Epithelial cell of esophagus (primary cell): Measurements from ENCODE around the gene BMP5.

ENCODE experiments used
- DNase-seq: peaks from one replicate; pipeline ENCODE4 v3.0.0; 2010; ENCODE audit warnings: low read depth
- H3K4me3 ChIP-seq: 2 replicates; pipeline ENCODE4 v1.5.1; 2011; ENCODE audit warnings: mild to moderate bottlenecking, low read length, control low read depth
- CTCF ChIP-seq: IDR thresholded peaks from 2 replicates; pipeline ENCODE4 v1.5.1; 2011; ENCODE audit warnings: low read depth, mild to moderate bottlenecking, low read length, control low read depth, inconsistent platforms; ENCODE audit not compliant: insufficient read depth; ENCODE audit errors: missing control alignments

BMP5 gene

GRCh38 chr6:55833284-55833683 is 42.1 kb downstream of the BMP5 start:
- no peak overlapping the region for H3K4me3 ChIP-seq
- DNase-seq: no peak
- TF ChIP-seq CTCF: no peak

- no peak for DNase-seq
- TF ChIP-seq CTCF: no peak
These were observed 47.4 kb downstream of the BMP5 start for GRCh38 chr6:55827818-55828522.

GRCh38 chr6:55826941-55827340 is 48.4 kb downstream of the BMP5 start:
- H3K4me3 ChIP-seq: no peak overlapping the region
- peak; percentile 59 for DNase-seq
- TF ChIP-seq CTCF: no peak

More at GRCh38 chr6:55827818-55828522, 47.4 kb downstream of the BMP5 start:
- H3K4me3 ChIP-seq: no peak overlapping the region

- peak; percentile 83 for DNase-seq
- no peak for TF ChIP-seq CTCF
- H3K4me3 ChIP-seq: no peak overlapping the region
These were observed 49.9 kb downstream of the BMP5 start for GRCh38 chr6:55825402-55826051.

DNA sequence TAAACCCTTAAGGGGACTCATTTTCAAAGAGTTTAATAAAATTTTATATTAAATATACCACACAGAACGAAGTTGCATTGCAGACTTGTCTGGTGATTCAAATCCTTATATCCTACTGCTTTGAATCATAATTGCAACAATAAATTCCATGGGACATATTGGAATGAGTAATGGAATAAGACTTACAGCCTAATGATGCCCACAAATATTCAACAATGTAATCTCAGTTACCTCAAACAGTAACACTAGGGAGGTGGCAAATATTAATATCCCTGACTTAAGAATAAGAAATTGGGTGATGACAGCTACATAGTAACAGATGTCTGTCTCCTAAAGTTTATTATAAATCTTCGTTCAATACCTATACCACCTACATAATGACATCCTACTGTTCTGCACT is 52.6 kb downstream of the BMP5 start:
- no peak for TF ChIP-seq CTCF
- no peak overlapping the region for H3K4me3 ChIP-seq
- DNase-seq: peak; percentile 50

GRCh38 chr6:55822005-55822404 is 53.4 kb downstream of the BMP5 start:
- no peak for DNase-seq
- H3K4me3 ChIP-seq: no peak overlapping the region
- TF ChIP-seq CTCF: no peak
